Measurements from ENCODE around the gene GEMIN5. TPM values are rescaled to one million over a fixed set of nuclear protein-coding genes. Genes with fewer than 3 reads are reported as not detected.

The GEMIN5 gene
- total RNA-seq, 1 donor from 2014 or later: 11.0 TPM

DNA sequence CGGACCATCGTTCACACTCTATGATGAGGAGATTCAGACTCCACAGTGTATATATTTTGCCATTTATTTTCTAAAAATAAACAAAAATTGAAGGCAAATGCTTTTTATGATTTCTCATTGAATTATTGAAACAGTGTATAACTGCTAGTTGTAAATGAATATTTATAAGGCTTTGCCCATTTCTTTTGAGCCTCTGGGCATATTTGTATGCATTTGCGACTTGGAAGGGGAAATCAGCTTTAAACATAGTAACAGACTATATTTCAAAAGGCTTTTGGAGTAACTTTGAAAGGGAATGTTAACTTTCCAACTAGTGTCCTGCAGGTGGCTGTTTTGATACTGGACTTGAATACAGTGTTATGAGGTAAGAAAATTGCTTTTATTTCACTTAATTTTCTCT is 28.9 kb upstream of the GEMIN5 start:
- Histone ChIP-seq H3K4me1 (no peaks in the 10 kb centered on the region), H3K27ac (no peak overlapping the region), H3K36me3 (peaks cover 19 to 43% of the 10 kb centered on the region in 2 donors), H3K27me3 (no peaks in the 10 kb centered on the region), H3K4me3 (no peak overlapping the region), H3K9me3 (no peaks in the 10 kb centered on the region)
- intact Hi-C loops (cut with DNase I): no loop called here
- TF ChIP-seq, protein P1, sequence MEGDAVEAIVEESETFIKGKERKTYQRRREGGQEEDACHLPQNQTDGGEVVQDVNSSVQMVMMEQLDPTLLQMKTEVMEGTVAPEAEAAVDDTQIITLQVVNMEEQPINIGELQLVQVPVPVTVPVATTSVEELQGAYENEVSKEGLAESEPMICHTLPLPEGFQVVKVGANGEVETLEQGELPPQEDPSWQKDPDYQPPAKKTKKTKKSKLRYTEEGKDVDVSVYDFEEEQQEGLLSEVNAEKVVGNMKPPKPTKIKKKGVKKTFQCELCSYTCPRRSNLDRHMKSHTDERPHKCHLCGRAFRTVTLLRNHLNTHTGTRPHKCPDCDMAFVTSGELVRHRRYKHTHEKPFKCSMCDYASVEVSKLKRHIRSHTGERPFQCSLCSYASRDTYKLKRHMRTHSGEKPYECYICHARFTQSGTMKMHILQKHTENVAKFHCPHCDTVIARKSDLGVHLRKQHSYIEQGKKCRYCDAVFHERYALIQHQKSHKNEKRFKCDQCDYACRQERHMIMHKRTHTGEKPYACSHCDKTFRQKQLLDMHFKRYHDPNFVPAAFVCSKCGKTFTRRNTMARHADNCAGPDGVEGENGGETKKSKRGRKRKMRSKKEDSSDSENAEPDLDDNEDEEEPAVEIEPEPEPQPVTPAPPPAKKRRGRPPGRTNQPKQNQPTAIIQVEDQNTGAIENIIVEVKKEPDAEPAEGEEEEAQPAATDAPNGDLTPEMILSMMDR (IDR thresholded peaks at IDR 0.05): no peak
- DNase-seq (ENCODE audit: low spot score in 2 of 2): no peak

DNA sequence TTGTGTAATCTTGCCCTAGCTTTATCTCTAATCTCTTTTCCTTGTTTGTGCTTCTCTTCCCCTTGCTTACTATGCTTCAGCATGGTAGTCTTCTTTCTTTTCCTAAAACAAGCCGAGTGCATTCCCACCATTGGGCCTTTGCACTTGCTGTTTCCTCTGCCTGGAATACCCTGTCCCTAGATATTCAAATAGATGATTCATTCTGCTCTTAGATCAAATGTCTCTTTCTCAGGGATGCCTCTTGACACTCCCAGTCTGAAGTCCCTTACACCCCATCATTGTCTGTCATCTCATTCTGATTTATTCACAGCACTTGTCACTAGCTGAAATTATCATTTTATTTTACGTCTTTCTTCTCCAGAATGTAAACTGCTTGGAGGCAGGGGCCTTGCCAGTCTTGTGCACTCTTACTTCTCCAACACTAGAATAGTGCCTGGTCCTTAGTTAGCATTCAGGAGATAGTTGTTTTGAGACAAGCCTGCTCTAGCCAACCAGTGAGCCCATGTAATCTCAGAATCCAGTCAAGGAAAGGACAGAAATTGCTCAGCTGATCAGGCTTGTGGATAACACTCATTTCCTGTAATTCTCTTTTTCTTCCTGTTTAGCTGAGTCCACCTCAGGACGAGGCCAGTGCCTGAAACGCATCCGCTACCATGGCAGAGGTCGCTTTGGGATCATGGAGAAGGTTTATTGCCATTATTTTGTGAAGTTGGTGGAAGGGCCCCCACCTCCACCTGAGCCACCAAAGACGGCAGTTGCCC is 28.2 kb upstream of the GEMIN5 start:
- no peak for DNase-seq (ENCODE audit: low spot score in 2 of 2)
- TF ChIP-seq, protein P1 (IDR thresholded peaks at IDR 0.05): no peak
- Histone ChIP-seq H3K4me1 (no peaks in the 10 kb centered on the region), H3K9me3 (no peaks in the 10 kb centered on the region), H3K27ac (no peak overlapping the region), H3K27me3 (no peaks in the 10 kb centered on the region), H3K4me3 (no peak overlapping the region), H3K36me3 (peaks cover 23 to 49% of the 10 kb centered on the region in 2 donors)
- intact Hi-C loops (cut with DNase I): no loop called here

DNA sequence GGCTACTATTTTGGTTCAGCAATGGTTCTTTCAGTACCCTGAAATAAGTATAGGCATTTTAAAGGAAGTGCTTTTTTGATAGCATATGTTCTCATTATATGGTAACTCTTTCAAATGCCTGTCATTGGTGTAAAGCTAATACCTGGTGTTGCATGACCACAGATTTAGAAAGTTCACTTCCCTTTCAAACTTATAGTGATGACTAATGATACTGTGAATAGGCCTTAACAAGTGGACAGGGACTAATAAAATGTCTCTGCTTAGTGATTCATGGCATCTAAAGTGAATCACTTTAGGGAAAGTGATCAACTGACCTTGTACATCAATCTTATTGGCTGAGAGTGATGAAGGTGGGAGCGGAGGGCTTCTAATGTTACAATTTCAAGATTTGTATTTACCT is 24.5 kb upstream of the GEMIN5 start:
- H3K36me3 ChIP-seq: peaks cover 36 to 70% of the 10 kb centered on the region in 2 donors
- H3K4me1 ChIP-seq: no peaks in the 10 kb centered on the region

DNA sequence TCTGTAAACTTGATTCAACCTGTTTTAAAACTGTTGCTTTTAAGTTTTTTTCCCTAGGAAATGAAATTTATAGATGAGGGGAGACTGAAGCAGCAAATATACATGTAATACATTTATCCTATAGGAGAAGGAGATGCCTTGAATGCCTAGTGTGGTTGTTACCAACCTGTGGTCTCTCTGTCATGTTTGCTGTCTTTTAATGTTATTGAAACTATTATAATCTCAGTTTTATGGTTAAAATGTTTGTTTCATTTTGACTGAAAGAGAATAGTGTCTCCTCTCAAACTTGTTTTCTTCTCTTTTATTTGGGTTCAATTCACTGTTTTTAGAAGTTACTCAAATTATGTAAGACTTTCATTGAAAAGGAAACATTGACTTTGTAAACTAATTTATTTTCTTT is 18.7 kb upstream of the GEMIN5 start:
- intact Hi-C loops (cut with DNase I): no loop called here
- TF ChIP-seq, protein P1 (IDR thresholded peaks at IDR 0.05): no peak
- H3K9me3 ChIP-seq: no peaks in the 10 kb centered on the region
- H3K4me3 ChIP-seq: no peak overlapping the region
- H3K36me3 ChIP-seq: peaks cover 23 to 45% of the 10 kb centered on the region in 2 donors
- DNase-seq (ENCODE audit: low spot score in 2 of 2): no peak
- H3K4me1 ChIP-seq: no peaks in the 10 kb centered on the region
- no peaks in the 10 kb centered on the region for H3K27me3 ChIP-seq
- H3K27ac ChIP-seq: no peak overlapping the region

More for the DNA sequence above, 24.5 kb upstream of the GEMIN5 start:
- Histone ChIP-seq H3K4me3 (no peak overlapping the region), H3K9me3 (no peaks in the 10 kb centered on the region), H3K27me3 (no peaks in the 10 kb centered on the region), H3K27ac (no peak overlapping the region)
- no peak for DNase-seq (ENCODE audit: low spot score in 2 of 2)
- TF ChIP-seq, protein P1 (IDR thresholded peaks at IDR 0.05): no peak
- intact Hi-C loops (cut with DNase I): no loop called here

DNA sequence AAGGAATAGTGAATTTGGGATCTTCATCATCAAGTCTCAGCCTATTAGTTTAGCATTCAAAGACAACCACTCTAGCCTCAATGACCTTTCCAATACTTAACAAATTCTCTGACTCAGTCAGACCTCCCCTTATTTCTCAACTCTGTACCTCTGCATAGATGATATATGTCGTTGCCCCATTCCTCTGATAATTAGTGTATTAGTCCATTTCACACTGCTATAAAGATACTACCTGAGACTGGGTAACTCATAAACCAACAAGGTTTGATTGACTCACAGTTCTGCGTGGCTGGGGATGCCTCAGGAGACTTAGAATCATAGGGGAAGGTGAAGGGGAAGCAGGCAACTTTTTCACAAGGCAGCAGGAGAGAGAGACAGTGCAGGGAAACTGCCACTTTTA is 11.8 kb upstream of the GEMIN5 start:
- TF ChIP-seq, protein P1 (IDR thresholded peaks at IDR 0.05): no peak
- no peaks in the 10 kb centered on the region for H3K4me1 ChIP-seq
- DNase-seq (ENCODE audit: low spot score in 2 of 2): no peak
- H3K27ac ChIP-seq: no peak overlapping the region
- intact Hi-C loops (cut with DNase I): no loop called here
- H3K4me3 ChIP-seq: no peak overlapping the region
- no peaks in the 10 kb centered on the region for H3K9me3 ChIP-seq
- H3K36me3 ChIP-seq: peaks cover 0 to 7% of the 10 kb centered on the region in 2 donors
- H3K27me3 ChIP-seq: no peaks in the 10 kb centered on the region
